Hippocampal formation (tissue), 2 donors: ENCODE data around the gene POLR3F.
"Not testable (repeated sequence)": the region's sequence is repeated elsewhere in the genome, so short reads cannot be mapped to it uniquely, and the experiment has no call there.

Experiments
- DNase-seq, 2 donors: peaks; one replicate each; lab custom pipeline; 2025; lab: John Stamatoyannopoulos, UW

The POLR3F gene

DNA sequence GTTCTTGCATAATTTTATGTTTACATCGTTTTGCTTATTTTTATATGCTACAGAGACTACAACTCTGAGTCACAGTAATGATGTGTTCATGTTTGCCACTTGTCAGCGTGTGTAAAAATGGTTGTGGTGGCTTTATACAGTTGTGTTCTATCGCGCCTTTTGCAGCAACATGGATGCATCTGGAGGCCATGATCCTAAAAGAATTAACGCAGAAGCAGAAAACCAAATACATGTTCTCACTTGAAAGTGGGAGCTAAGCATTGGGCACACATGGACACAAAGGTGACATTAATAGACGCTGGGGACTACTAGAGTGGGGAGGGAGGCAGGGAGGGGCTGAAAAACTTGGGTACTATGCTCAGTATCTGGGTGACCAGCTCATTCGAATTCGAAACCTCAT lies 39.6 kb downstream of the POLR3F start:
- no peak for DNase-seq

DNA sequence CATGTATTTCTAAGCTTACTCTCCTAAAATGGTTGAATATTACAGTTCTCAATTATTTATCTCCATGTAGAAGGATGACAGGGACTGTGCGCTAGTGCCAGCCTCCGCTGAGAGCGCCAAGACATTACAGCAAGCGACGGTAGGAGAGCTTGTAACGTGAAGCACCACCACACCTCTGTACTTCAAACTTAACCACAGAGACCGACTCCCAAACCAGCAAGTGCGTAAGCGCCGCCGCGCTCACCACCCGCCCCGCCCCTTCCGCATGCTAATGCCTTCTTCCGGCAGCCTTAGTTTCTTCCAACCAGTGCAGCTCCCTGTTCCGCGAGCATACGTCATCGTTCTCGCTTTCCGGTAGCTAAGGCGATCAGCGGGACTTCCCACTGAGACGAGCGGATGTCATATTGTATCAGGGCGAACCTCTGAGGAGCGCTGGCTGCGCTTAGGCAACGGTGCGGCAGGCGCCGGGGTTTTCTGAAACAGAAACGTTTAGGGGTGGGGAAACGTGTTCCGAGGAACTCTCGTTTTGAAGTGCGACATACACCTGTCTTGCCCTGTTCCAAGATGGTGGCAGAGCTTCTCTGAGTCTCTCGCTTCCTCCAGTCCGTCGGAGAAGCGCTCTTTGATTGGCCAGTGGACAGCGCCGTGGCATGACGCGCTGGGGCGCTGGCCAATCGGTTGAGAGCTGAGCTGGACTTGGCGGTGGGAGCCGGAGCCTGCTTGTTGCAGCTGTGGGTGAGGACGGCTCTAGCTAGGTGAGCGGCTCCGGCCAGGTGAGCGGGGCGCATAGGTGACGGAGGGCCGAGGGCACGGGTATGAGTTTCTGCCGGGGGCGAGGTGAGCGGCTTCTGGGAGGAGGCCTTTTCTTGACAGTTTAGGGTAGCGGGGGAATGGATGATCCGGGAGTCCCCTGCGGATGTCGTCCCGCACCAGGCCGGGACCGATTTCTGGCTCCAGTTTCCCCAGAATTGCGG lies 40.3 kb downstream of the POLR3F start, which contains the start of gene SEC23B:
TSS of gene SEC23B (plus strand) at position 723 of the 974 bp plus-strand sequence. CDS start 2,896 bp downstream, outside the sequence.
- peak; percentile 97 to 98 for DNase-seq

DNA sequence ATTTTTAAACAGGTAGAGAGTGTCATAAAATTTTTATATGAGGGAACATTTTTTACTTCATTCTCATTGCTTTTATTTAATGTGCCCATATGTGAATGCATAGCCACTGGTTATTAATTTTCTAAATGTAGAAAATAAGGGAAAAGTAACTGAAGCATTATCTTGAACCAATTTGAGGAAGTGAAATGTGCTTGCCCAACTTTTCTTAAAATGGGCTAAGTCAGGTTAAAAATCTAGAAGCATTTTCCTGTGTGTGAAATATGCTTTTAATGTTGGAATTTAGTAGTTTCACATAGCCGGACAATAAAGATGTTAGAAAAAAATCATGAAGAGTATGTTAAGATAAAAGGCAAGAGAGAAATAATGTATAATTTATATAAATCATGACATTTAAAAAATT lies 44.4 kb downstream of the POLR3F start:
- DNase-seq, result no peak

DNA sequence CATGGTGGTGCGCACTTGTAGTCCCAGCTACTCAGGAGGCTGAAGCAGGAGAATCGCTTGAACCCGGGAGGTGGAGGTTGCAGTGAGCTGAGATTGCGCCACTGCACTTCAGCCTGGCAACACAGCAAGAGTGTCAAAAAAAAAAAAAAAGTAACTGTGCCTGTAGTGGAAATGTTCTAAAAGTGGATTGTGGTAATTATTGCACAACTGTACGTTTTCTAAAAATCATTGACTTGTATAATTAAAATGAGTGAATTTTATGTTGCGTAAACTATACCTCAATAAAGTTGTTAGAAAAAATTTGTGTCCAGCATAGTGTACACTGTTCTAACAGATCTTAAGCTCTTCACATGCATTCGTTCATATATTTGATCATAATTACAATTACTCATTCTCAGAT lies 46.0 kb downstream of the POLR3F start:
- DNase-seq, result no peak

DNA sequence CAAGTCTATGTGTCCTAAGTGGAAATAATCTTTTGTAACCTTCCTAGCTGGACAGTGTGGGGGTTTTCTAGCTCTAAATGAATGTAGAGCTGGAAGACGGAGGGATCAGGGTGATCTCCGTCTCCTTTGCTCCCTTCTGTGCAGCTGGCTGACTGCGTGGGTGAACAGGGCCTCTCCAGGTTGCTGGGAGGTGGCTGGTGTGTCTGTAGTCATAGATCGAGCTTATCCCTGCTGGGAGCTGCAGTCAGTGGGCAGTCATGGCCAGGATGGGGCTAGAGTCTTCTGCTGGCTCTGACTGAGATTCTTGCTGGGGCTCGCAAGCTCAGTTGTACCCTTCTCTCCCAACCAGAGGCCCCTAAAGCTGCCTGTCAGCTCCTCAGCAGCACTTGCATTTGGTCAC lies 46.9 kb downstream of the POLR3F start:
- DNase-seq, result no peak

DNA sequence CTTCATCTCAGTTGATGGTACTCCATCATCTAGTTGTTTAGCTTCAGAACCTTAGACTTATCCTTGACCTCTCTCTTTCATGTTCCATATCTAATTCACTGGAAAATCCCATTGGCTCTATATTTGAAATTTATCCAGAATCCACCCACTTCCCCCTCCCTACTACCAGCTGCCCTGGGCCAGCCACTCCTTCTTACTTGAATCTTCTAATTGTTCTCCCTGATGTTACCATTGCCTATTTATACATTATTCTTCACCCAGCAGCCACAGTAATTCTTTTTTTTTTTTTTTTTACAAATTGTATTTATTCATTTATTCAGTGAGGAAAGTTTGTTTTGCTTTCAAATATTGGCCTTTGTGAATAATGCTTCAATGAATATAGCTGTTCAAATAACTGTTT lies 48.8 kb downstream of the POLR3F start:
- no peak for DNase-seq

DNA sequence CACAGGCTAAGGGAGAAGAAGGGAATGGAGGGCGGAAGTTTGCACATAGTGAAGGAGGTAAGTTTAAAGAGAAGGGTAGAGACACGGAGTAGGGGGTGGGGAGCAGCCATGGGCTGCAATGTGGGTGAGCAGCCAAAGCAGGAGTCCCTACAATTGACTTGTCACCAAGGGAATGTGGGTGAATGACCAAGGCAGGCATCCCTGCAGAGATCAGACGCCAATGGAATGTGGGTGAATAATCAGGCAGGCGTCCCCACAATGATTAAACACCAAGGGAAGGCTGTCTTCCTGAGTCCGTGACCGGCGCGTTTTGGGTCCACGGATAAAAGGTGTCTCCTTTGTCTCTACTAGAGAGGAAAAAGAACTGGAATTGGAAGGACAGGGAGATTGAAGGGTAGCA lies 54.9 kb downstream of the POLR3F start:
- not testable (repeated sequence) for DNase-seq

DNA sequence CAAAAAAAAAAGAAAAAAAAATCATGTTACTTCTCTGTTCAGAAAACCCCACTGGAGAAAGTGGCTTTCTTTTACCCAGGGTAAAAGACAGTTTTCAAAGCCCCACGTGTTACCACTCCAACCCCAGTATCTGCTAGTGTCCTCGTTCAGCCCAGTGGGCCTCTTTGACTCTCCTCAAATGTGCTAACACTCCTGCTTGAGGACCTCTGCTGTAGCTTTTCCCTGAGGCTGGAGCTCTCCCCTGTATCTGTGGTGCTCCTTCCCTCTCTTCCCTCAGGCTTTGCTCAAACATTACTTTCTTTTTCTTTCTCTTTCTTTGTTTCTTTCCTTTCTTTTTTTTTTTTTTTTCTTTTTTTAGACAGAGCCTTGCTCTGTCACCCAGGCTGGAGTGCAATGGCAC lies 55.9 kb downstream of the POLR3F start:
- no peak for DNase-seq

DNA sequence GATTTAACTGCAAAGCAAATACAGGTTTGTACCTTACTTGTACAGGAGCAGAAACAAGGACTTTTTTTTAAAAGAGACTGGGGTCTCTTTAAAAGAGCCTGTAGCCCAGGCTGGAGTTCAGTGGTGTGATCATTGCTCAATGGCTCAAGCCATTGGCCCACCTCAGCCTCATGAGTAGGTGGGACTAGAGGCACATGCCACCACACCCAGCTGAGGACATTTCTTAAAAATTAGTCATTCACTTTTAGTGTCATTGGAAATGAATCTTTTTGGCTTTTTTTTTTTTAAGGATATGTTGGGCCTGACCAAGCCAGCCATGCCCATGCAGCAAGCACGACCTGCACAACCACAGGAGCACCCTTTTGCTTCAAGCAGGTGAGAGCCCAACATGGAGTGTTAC lies 57.5 kb downstream of the POLR3F start:
- DNase-seq, result no peak

DNA sequence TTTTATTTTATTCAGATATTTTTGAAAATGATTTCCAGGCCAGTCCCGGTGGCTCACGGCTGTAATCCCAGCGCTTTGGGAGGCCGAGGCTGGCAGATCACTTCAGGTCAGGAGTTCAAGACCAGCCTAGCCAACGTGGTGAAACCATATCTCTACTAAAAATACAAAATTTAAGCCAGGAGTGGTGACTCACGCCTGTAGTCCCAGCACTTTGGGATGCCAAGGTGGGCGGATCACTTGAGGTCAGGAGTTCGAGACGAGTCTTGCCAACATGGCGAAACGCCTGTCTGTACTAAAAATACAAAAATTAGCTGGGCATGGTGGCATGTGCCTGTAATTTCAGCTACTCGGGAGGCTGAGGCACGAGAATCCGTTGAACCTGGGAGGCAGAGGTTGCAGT lies 59.6 kb downstream of the POLR3F start:
- DNase-seq, result not testable (repeated sequence)

DNA sequence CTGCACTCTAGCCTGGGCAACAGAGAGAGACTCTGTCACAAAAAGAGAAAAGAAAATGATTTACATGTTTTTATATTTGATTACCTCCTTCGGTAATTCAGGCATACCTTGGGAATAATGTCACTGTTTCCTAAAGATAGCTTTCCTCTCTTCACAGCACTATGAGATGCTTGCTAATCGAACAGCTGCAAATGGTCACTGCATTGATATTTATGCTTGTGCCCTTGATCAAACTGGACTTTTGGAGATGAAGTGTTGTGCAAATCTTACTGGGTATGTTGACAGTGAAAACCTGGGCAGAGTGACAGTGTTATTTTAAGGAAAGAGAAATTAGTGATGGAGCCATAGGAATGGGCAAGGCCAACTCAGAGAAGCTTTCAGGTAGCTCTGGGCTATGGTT lies 60.1 kb downstream of the POLR3F start:
- no peak for DNase-seq

DNA sequence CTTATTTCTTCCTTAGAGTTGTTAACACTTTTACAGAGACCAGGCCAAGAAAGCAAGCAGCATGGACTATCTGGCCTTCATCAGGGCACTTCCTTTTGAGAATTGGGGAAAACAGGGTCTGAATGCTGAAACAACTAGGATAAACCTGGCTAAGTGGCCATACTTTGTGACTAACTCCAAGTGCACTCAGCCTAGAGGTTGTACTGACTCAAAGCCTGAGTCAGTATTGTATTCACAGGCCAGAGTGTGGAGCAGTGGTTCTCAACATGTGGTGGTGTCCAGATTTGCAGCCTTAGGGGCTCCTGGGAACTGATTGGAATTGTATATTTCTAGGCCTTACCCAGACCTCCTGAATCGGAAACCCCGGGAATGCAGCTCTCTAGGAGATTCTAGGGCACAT lies 60.6 kb downstream of the POLR3F start:
- no peak for DNase-seq

DNA sequence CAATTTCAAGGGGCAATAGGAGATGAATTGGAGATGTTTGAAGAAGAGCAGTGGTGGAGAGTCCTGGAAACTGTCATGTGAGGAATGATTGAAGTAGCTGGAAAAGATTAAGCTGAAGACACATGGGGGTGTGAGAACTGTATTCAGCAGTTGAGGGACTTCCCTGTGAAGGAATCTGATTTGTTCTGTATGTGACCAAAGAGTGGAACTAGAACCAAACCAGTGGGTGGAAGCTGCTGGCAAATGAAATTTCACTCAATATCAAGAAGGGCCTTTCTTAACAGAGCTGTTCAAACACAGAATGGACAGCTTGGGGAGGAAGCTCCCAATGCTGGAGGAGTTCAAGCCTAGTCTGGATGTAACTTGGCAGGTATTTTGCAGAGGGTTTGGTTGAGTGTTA lies 61.9 kb downstream of the POLR3F start:
- DNase-seq, result no peak

DNA sequence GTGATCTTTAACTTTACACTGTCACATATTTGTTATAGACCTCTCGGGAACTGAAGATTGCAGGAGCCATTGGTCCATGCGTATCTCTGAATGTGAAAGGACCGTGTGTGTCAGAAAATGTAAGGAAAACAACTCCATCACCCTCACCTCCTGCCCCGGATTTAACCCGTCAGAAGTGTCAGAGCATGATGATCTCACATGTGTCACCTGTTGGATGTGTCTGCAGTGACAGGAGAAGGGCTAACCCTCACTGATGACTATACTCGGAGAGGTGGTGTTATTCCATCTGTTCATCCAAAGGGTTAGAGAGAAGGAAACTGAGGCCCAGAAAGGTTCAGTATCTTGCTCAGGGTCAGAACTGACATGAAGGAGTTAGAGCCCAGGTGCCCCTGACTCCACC lies 65.4 kb downstream of the POLR3F start:
- DNase-seq, result no peak

DNA sequence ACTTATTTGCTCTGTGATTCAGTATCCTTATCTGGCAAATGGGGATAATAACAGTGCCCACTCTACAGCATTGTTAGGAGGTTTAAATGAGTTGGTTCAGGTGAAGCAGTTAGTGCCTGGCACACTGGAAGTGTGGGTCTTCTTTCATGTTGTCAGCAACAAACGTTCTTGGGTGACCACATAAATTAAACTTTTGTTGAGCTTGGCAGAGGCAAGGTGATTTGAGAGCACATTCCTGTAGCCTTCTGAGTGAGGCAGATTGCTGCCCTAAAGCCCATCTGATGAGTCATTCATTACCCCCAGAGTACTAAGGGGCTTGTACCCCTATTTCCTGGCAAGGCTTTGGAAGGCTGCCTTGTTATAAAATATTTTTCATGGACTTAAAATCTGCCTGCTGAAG lies 66.3 kb downstream of the POLR3F start:
- no peak for DNase-seq

DNA sequence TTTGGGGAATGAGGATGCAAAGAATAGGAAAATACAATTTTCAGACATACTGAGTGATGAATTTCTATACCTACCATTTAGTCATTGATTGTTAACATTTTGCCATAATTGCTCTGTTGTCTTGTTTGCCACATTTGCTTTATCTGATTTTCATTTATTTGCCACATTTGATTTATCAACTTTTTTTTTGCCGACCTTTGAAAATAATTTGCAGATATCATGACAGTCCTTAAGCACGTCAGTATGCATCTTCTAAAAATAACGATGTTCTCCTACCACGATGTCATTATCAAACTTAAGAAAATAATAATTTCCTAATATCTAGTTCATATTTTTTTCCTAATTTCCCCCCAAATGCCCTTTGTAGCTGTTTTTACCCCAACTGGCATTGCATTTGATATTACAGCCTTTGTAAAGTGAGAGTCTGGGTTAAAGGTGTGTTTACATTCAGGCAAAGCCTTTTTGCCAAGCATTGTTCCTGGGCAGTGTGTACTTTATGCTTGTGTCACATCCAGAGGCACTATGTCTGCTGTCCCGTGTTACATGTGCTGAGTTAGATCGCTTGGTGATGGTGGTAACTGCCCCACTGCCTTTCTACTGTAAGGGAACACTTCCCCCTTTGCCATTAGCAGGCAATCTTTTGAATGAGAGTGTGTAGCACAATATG lies 66.9 kb downstream of the POLR3F start:
- DNase-seq, result no peak
